ENCODE data around the gene PRICKLE2. TPM values are rescaled to one million over a fixed set of nuclear protein-coding genes. Genes with fewer than 3 reads are reported as not detected.

Gene PRICKLE2
- total and polyA plus RNA-seq, 2 experiments from 2014 or later: 1.1 to 12.5 TPM

DNA sequence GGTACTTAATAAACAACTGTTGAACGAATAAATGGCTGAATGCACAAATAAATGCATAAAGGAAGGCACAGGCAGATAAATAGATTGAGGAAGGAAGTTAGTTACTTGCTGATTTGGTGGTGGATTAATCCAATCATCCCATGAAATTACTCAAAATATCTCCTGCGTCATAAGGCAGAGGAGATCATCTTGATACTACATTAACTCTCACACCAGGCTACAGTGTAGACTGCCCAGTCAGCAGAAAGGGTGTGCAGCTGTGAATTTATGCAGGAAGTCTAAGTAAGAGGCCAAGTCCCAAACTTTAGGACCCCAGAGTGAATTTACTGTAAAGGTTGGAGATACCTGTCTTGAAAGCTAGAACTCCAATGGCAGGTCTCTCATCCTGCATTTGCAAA, 38.6 kb downstream of the PRICKLE2 start:
- H3K27me3 ChIP-seq (ENCODE audit: insufficient read depth): no peaks in the 10 kb centered on the region
- ATAC-seq (no peak), DNase-seq (ENCODE audit: low spot score) (no peak)
- no peaks in the 10 kb centered on the region for H3K9me3 Mint-ChIP-seq
- H3K4me1 ChIP-seq (ENCODE audit: insufficient read depth): peaks cover 7% of the 10 kb centered on the region; the same call in 1 of the 2 replicates
- H3K9me2 ChIP-seq (ENCODE audit: insufficient read depth): 0 out of 2 replicates have a peak, but pooled peaks cover 8% of the 10 kb centered on the region
- no peak overlapping the region for H3K4me2 ChIP-seq
- peaks cover 3% of the 10 kb centered on the region for H3K27me3 Mint-ChIP-seq (ENCODE audit: insufficient read depth, low read depth, poor library complexity)
- no peaks in the 10 kb centered on the region for H3K79me2 ChIP-seq (replicated peaks; ENCODE audit: insufficient read depth)
- H3K36me3 Mint-ChIP-seq (ENCODE audit: low read depth): no peaks in the 10 kb centered on the region
- no peak overlapping the region for H3K27ac ChIP-seq (ENCODE audit: low read depth)
- TF ChIP-seq EZH2 (IDR thresholded peaks at IDR 0.05; ENCODE audit: low read depth, unreplicated experiment) (no peak), NANOG (IDR thresholded peaks at IDR 0.05; ENCODE audit: borderline replicate concordance) (no peak), CTCF (conservative IDR thresholded peaks at IDR 0.05; ENCODE audit: low read depth in 2 of 2) (no peak), ZNF114 (CRISPR knock-in tag; IDR thresholded peaks at IDR 0.05) (no peak), REST (IDR thresholded peaks at IDR 0.05; ENCODE audit: unreplicated experiment) (no peak), POLR2AphosphoS5 (IDR thresholded peaks at IDR 0.05; ENCODE audit: low read depth) (no peak), EZH2phosphoT487 (IDR thresholded peaks at IDR 0.05; ENCODE audit: unreplicated experiment) (no peak), ZNF331 (CRISPR knock-in tag; IDR thresholded peaks at IDR 0.05; ENCODE audit: low read depth) (no peak), ZNF462 (CRISPR knock-in tag; IDR thresholded peaks at IDR 0.05) (no peak), CREB1 (CRISPR knock-in tag; IDR thresholded peaks at IDR 0.05; ENCODE audit: low read depth) (no peak), STAT1 (IDR thresholded peaks at IDR 0.05; ENCODE audit: unreplicated experiment) (no peak), JUNB (IDR thresholded peaks at IDR 0.05; ENCODE audit: unreplicated experiment) (no peak)
- TF ChIP-seq, protein P1, sequence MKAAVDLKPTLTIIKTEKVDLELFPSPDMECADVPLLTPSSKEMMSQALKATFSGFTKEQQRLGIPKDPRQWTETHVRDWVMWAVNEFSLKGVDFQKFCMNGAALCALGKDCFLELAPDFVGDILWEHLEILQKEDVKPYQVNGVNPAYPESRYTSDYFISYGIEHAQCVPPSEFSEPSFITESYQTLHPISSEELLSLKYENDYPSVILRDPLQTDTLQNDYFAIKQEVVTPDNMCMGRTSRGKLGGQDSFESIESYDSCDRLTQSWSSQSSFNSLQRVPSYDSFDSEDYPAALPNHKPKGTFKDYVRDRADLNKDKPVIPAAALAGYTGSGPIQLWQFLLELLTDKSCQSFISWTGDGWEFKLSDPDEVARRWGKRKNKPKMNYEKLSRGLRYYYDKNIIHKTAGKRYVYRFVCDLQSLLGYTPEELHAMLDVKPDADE (IDR thresholded peaks at IDR 0.05): no peak
- no peak overlapping the region for H3K4me3 ChIP-seq
- no peak overlapping the region for H3K4me3 Mint-ChIP-seq
- no peak overlapping the region for H2AFZ ChIP-seq
- H4K20me1 ChIP-seq (replicated peaks; ENCODE audit: insufficient read depth): no peaks in the 10 kb centered on the region
- no peaks in the 10 kb centered on the region for H3K36me3 ChIP-seq (ENCODE audit: insufficient read depth)
- H3K4me1 Mint-ChIP-seq: peaks cover 19% of the 10 kb centered on the region
- H3K27ac Mint-ChIP-seq: no peak overlapping the region
- no peaks in the 10 kb centered on the region for H3F3A ChIP-seq (replicated peaks; ENCODE audit: low read depth)

Data from GM23338 (cell line).